SK-N-MC (cell line): Measurements from ENCODE around the gene CACNA1C.

Experiments
- DNase-seq: peaks from one replicate; pipeline ENCODE4 v3.0.0-alpha.2; 2011; ENCODE audit warnings: low read depth, low spot score
- H3K27ac ChIP-seq: fragments of 200-600 bp; sonication (generic); 2 replicates; pipeline ENCODE4 v1.5.1; 2016; ENCODE audit warnings: mixed run types
- H3K36me3 ChIP-seq: fragments of 200-600 bp; sonication (generic); 2 replicates; pipeline ENCODE4 v1.6.1; 2017; ENCODE audit warnings: antibody characterized with exemption, low read length, mixed read lengths; ENCODE audit not compliant: insufficient read depth
- H3K4me3 ChIP-seq: fragments of 200-600 bp; sonication (generic); 2 replicates; pipeline ENCODE4 v1.5.1; 2016
- H3K9ac ChIP-seq: fragments of 200-600 bp; sonication (generic); 2 replicates; pipeline ENCODE4 v1.8.0; 2017; ENCODE audit warnings: mixed run types, mixed read lengths; ENCODE audit not compliant: insufficient read length
- H3K9me3 ChIP-seq: fragments of 200-600 bp; sonication (generic); 2 replicates; pipeline ENCODE4 v1.6.1; 2017; ENCODE audit warnings: low read depth, mild to moderate bottlenecking, antibody characterized with exemption, low read length, moderate library complexity, mixed read lengths
- EZH2 ChIP-seq: fragments of 200-600 bp; sonication (generic); IDR thresholded peaks from one replicate; pipeline ENCODE4 v1.6.1; 2017; ENCODE audit warnings: antibody characterized with exemption
- FOXP2 ChIP-seq: optimal IDR thresholded peaks from 2 replicates; pipeline ENCODE3; 2011; ENCODE audit warnings: mild to moderate bottlenecking, moderate library complexity; ENCODE audit not compliant: insufficient read depth; ENCODE audit errors: extremely low read length, control extremely low read depth
- POLR2AphosphoS5 ChIP-seq: IDR thresholded peaks from 2 replicates; pipeline ENCODE4 v1.6.1; 2012; ENCODE audit warnings: mild to moderate bottlenecking, low read depth, low read length, borderline replicate concordance

The CACNA1C gene

GRCh38 chr12:2418579-2418978, 365.8 kb downstream of the CACNA1C start:
- no peaks in the 10 kb centered on the region for H3K9me3 ChIP-seq
- H3K4me3 ChIP-seq = no peak overlapping the region
- no peak overlapping the region for H3K27ac ChIP-seq
- no peak overlapping the region for H3K9ac ChIP-seq
- no peak for DNase-seq
- TF ChIP-seq FOXP2 = no peak
- no peak for TF ChIP-seq POLR2AphosphoS5
- TF ChIP-seq EZH2 = no peak
- H3K36me3 ChIP-seq = no peaks in the 10 kb centered on the region

- H3K9ac ChIP-seq = no peak overlapping the region
- TF ChIP-seq FOXP2 (no peak), POLR2AphosphoS5 (no peak)
- no peaks in the 10 kb centered on the region for H3K36me3 ChIP-seq
- H3K9me3 ChIP-seq = no peaks in the 10 kb centered on the region
- no peak overlapping the region for H3K4me3 ChIP-seq
- H3K27ac ChIP-seq = no peak overlapping the region
- no peak for DNase-seq
Observed at GRCh38 chr12:2422591-2422990, 369.8 kb downstream of the CACNA1C start.

GRCh38 chr12:2429032-2429431, 376.2 kb downstream of the CACNA1C start:
- no peak for DNase-seq
- no peak overlapping the region for H3K4me3 ChIP-seq
- no peak overlapping the region for H3K9ac ChIP-seq
- TF ChIP-seq FOXP2 = no peak
- no peak for TF ChIP-seq POLR2AphosphoS5
- TF ChIP-seq EZH2 = no peak
- no peak overlapping the region for H3K27ac ChIP-seq
- no peaks in the 10 kb centered on the region for H3K36me3 ChIP-seq
- no peaks in the 10 kb centered on the region for H3K9me3 ChIP-seq

GRCh38 chr12:2431810-2432209, 379.0 kb downstream of the CACNA1C start:
- Histone ChIP-seq H3K36me3 (no peaks in the 10 kb centered on the region), H3K27ac (no peak overlapping the region), H3K4me3 (no peak overlapping the region), H3K9ac (no peak overlapping the region), H3K9me3 (no peaks in the 10 kb centered on the region)
- no peak for TF ChIP-seq FOXP2
- TF ChIP-seq POLR2AphosphoS5 = no peak
- no peak for TF ChIP-seq EZH2
- DNase-seq = no peak

- H3K27ac ChIP-seq = no peak overlapping the region
- H3K9me3 ChIP-seq = no peaks in the 10 kb centered on the region
- no peak overlapping the region for H3K9ac ChIP-seq
- TF ChIP-seq FOXP2 = no peak
- no peak for TF ChIP-seq EZH2
- TF ChIP-seq POLR2AphosphoS5 = no peak
- no peak for DNase-seq
- H3K4me3 ChIP-seq = no peak overlapping the region
- no peaks in the 10 kb centered on the region for H3K36me3 ChIP-seq
Observed at GRCh38 chr12:2432856-2433255, 380.1 kb downstream of the CACNA1C start.

GRCh38 chr12:2435511-2435910, 382.7 kb downstream of the CACNA1C start:
- TF ChIP-seq POLR2AphosphoS5 (no peak), EZH2 (no peak), FOXP2 (no peak)
- no peak overlapping the region for H3K4me3 ChIP-seq
- H3K27ac ChIP-seq = no peak overlapping the region
- no peak overlapping the region for H3K9ac ChIP-seq
- H3K36me3 ChIP-seq = no peaks in the 10 kb centered on the region
- DNase-seq = no peak
- no peaks in the 10 kb centered on the region for H3K9me3 ChIP-seq

- Histone ChIP-seq H3K36me3 (no peaks in the 10 kb centered on the region), H3K4me3 (no peak overlapping the region), H3K9me3 (no peaks in the 10 kb centered on the region), H3K9ac (no peak overlapping the region), H3K27ac (no peak overlapping the region)
- TF ChIP-seq POLR2AphosphoS5 (no peak), FOXP2 (no peak), EZH2 (no peak)
- no peak for DNase-seq
Observed at GRCh38 chr12:2439332-2440100, 386.7 kb downstream of the CACNA1C start.

- Histone ChIP-seq H3K9ac (no peak overlapping the region), H3K4me3 (no peak overlapping the region), H3K36me3 (no peaks in the 10 kb centered on the region), H3K27ac (no peak overlapping the region), H3K9me3 (no peaks in the 10 kb centered on the region)
- TF ChIP-seq FOXP2 (no peak), EZH2 (no peak), POLR2AphosphoS5 (no peak)
- DNase-seq = no peak
Observed at GRCh38 chr12:2443776-2444175, 391.0 kb downstream of the CACNA1C start.

- H3K9ac ChIP-seq = no peak overlapping the region
- H3K4me3 ChIP-seq = no peak overlapping the region
- no peak overlapping the region for H3K27ac ChIP-seq
- no peaks in the 10 kb centered on the region for H3K9me3 ChIP-seq
- no peak for DNase-seq
- TF ChIP-seq POLR2AphosphoS5 (no peak), EZH2 (no peak), FOXP2 (no peak)
- H3K36me3 ChIP-seq = no peaks in the 10 kb centered on the region
Observed at GRCh38 chr12:2445968-2446367, 393.2 kb downstream of the CACNA1C start.
